Ammon's horn (tissue), 1 donor: ENCODE data around the gene NOS3.

Experiments
- DNase-seq: peaks from one replicate; pipeline ENCODE4 v3.0.0-alpha.2; 2016; ENCODE audit warnings: low spot score

Gene NOS3

DNA sequence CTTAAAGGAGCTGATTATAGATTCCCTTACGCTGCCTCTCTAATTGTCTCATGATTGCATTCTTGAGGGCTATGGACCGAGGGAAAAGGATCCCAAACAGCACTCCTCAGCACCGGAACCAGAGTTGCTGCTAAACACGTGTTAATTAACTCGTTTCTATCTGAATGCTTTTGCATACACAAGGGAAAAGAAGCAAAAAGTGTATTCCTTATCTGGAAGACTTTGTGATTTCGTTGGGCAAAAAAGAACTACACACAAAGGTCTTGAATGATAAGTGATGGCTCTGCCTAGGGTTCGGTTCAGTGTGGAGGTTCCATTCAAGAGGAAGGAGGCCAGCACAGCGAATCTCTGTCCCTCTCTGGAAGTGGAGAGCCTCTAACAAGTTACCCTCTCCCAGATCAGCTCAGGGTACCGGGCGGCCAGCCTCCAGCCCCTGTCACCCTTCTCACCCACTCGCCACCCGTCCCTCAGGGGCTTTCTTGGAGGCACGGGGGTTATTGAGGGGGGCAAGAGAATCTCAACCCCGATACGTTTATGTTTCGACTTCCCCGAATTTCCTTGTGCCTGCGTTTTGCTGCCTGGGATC lies 68.1 kb downstream of the NOS3 start:
- peak; percentile 43 for DNase-seq

DNA sequence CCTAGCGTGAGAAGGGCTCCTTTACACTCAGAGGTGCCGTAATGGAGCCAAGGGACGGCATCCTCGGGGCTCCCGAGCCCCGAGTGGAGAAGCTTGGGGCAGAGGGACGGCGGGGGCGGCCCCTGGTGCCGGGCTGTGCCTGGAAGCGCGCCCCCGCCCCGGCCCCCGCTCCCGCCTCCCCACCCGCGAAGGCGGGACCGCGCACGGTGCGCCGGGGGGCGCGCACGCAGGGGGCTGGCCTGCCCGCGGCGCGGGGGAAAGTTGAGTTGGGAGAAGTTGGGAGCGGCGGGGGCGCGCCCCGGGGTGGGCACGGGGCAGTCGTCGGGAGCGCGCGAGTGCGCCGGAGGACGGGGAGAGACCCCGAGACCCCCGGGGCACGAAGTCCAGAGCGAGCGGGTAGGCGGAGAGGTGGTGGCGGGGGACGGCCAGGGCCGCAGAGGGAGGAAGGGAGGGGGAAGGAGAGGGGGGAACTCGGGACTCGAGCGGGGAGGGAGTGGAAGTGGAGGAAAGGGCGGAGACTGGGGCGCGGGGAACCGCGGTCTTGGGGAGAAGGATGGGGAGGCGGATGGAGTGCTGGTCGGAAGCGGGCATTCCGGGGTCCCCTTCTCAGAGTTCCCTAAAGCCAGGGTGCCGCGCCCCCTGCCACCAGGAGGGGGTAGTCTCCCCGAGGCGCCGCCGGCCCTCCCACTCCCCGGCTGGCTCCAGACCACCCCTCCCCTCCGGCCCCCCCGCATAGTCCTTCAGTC lies 68.7 kb downstream of the NOS3 start, which contains the start of gene SLC4A2:
TSS of gene SLC4A2 (plus strand) at position 223 of the 746 bp plus-strand sequence. CDS start 2,399 bp downstream, outside the sequence.
- peak; percentile 85 for DNase-seq

DNA sequence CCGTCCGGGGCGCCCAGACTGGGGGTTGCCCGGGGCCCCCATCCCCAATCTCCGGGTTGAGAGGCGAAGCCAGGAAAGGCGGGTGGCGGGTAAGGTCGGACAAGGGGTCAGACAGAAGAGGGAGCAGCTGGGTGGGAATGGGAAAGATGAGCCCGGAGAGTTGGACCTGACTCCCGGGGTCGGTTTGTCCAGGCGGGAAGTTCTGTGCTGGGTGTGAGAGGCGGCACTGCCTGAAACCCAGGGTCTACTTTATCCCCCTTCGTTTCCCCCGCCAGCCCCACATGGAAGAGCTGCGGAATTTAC lies 69.2 kb downstream of the NOS3 start:
- DNase-seq, result no peak

DNA sequence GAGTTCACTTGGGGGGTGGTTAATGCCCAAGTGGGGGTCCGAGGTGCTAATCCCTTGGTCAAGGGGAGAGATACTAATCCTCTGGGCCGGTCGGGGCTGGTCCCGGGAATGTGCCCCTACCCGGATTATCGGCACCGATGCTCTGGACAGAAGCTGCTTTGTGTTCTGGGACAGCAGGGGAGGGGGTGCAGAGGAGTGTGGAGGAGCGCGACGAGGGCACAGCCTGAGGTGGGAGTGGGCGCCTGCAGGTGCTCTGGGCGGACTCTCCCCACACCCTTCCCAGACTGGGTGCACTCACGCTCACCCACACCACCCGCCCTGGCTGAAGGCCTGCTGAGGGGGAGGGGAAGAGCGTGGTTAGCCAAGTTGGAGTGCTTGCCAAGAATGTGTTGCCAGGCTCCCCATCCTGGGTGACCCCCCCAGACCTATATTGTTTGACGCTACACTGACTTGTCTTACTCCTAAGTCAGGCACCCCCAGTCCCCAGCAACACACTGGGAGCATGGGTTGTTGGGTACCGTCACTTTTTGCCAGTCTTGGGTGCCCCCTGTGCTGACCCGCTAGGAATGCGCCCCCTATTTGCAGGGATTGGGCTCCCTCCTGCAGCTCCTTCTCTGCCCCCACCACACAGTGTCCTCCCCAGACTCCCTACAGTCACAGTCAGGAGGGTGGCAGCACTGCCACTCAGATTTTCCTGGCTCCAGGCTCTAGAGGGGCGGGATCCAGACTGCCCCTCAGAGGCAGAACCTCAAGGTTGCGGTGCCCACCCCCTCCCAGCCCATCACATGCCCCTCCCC lies 69.8 kb downstream of the NOS3 start:
- peak; percentile 58 for DNase-seq

DNA sequence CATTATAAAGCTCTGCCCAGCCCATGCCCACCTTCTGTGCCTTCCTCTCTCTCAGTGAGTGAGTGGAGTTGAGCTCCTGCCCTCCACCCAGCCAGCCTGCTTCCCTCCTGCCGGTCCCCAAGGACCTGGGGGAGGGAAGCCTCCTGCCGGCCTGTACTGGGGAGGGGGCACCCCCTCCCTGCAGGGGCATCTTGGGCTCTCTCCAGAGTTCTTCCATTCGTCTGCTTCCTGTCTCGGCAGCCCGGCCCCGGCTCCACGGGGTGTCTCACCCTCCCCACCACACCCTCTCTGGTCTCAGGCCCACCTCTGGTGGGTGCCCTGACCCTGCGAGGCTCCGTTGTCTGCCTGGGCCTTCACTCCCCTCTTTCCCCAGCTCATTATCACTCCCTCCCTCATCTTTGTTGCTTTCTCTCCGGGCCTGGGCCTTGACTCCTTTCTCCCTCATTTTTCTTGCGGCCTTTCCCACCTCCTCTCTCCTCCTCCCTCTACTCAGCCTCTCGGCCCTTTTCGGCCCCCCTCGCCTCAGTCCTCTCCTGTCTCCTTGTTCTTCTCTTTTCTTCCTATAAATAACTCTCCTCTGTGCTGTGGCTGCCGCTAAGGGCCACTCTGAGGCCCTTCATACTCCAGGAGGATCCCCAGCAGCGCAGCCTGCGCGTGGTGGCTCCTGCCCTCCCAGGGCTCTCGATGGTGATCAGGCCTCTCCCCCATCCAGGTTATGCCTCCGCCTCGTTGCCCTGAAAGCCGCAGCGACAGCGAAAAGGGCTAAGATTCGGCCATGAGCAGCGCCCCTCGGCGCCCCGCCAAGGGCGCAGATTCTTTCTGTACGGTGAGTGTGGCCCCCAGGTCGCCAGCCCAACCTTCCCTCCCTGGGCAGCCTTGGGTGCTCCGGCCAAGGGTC lies 70.6 kb downstream of the NOS3 start:
- no peak for DNase-seq

DNA sequence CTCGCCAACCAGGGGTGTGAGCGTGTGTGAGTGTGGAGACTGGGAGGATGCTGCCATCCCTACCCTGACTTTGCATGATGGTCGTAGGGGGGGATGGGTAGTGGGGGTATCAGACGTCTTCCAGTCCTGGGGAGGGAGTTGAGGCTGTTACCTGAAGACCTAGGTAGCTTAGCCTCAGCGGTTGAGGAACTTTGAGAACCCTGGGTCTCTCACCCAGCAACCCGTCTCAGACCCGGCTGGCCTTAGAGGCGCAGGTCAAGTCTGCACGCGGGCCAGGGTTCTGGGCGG lies 71.2 kb downstream of the NOS3 start:
- DNase-seq, result no peak

DNA sequence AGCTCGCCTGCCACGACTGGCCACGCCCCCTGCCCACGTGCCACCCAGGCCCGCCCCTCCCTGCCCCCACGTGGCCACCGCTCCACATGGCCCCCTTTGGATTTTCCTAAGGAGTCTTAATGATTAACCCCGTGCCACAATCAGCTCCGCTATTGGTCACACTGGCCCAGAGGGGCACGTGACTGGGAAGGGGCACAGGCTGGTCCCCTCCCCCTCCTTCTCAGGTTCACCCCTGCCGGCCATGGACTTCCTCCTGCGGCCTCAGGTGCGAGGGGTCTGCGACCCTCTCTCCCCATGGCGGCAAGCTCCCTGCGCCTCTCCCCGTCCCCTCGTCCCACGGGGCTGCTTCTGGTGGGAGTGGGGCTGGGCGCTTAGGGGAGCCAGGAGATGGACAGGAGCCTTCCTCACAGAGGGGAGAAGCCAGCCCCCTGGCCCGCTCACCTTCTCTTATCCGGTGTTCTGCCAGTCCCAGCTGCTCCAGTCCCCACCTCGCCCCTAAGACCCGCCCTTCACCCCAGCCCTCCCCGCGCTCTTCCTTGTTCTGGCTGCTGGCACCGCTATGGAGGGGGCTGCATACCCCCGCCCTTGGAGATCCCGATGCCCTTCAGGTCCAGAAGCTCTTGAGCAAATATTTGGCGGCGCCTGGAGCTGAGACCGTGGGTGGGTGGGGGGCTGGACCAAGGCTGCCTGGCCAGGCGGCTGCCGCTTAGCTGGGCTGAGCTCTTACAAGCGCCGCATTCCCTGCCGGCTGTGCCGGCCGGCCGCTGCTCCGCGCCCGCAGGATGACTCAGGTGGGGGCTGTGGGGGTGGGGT lies 71.8 kb downstream of the NOS3 start:
- no peak for DNase-seq

DNA sequence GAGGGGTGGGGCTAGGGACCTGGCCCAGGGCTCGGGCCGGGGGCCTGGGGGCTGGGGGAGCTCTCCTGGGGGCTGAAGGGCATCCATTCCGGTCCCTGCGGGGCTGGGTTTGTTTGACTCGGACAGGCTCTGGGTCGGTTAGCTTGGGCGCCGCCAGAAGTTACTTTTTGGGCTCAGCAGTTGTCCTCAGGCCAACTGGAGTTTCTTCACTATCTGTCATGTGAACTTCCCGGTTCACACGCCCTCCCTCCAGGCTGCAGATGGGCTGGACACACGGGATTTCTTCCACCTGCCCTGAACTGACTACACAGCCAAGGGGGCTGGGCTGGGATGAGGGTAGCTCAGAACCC lies 72.4 kb downstream of the NOS3 start:
- DNase-seq, result no peak
